ENCODE measurements around the gene KCNIP1. TPM values are rescaled to one million over a fixed set of nuclear protein-coding genes. Genes with fewer than 3 reads are reported as not detected.

Gene KCNIP1
- total RNA-seq, 4 donors from 2014 or later = 4.8 to 9.2 (median 7.3) TPM; not detected in 1

DNA sequence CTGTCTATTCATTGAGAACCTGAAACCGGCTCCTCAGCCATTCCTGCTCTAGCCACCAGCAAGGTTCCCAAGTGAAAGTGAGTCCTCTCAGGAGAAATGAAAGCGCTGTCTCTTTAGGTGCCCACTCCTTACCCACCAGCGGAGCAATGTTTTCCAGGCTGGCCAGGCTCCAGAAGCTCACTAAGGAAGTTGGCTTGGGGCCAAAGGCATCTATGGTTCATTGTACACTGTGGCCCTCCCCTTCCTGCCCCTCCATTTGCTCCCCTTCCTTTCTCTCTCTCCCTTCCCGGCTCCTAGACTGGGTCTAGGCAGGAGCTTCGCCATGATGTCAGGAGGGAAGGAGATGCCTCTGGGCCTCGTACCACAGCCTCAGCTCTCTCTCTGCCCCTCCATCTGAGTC, 278.6 kb downstream of the KCNIP1 start:
- TF ChIP-seq, protein P1, sequence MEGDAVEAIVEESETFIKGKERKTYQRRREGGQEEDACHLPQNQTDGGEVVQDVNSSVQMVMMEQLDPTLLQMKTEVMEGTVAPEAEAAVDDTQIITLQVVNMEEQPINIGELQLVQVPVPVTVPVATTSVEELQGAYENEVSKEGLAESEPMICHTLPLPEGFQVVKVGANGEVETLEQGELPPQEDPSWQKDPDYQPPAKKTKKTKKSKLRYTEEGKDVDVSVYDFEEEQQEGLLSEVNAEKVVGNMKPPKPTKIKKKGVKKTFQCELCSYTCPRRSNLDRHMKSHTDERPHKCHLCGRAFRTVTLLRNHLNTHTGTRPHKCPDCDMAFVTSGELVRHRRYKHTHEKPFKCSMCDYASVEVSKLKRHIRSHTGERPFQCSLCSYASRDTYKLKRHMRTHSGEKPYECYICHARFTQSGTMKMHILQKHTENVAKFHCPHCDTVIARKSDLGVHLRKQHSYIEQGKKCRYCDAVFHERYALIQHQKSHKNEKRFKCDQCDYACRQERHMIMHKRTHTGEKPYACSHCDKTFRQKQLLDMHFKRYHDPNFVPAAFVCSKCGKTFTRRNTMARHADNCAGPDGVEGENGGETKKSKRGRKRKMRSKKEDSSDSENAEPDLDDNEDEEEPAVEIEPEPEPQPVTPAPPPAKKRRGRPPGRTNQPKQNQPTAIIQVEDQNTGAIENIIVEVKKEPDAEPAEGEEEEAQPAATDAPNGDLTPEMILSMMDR (IDR thresholded peaks at IDR 0.05) = no peak
- no peak for TF ChIP-seq POLR2A (IDR thresholded peaks at IDR 0.05)
- TF ChIP-seq EP300 (IDR thresholded peaks at IDR 0.05) = no peak
- no peaks in the 10 kb centered on the region for H3K27me3 ChIP-seq
- no peaks in the 10 kb centered on the region for H3K9me3 ChIP-seq
- no peak overlapping the region for H3K27ac ChIP-seq
- DNase-seq (ENCODE audit: low spot score in 2 of 2) = peak in 1 of 2 donors; percentile 10
- H3K36me3 ChIP-seq = no peaks in the 10 kb centered on the region
- peaks cover 0 to 9% (median 0%) of the 10 kb centered on the region in 4 donors for H3K4me1 ChIP-seq
- H3K4me3 ChIP-seq = no peak overlapping the region
- 49 to 54% methylated on average over 6 of the region's 6 CpGs for WGBS, 2 donors

DNA sequence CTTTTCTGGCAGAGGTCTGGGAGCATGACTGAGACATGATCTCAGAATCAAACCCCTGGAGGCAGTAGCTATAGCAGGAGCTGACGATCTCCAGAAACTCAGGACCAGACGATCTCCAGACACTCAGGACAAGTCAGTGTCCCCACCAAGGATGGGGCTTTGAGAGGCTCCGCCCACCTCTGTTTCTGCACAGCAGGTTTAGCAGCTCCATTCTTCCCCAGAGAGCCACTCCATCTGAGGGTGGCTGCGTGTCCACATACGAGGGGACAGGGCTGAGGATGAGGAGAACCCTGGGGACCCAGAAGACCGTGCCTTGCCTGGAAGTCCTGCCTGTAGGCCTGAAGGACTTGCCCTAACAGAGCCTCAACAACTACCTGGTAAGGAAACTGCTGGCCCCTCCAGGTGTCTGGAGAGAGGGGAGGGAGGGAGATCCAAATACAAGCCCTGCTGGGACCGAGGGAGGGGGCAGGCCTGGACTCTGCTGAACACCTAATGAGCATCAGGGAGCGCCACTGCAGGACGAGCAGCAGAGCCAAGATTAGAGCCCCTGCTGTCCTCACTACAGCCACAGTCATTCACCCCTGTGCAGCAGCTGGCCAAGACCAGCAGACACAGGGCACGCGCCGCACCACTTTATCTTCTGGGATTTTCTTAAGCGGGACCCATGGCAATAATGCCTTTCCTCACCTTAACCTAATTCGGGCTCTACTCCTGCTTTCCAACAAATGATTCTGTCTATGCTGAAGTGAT, 279.9 kb downstream of the KCNIP1 start, which contains the start of gene GABRP:
Gene GABRP, plus strand, starts transcription at position 228 of the 750 bp plus-strand sequence. CDS start 4,891 bp downstream, outside the sequence.
- no peaks in the 10 kb centered on the region for H3K9me3 ChIP-seq
- H3K36me3 ChIP-seq = no peaks in the 10 kb centered on the region
- no peak for TF ChIP-seq POLR2A (IDR thresholded peaks at IDR 0.05)
- TF ChIP-seq EP300 (IDR thresholded peaks at IDR 0.05) = no peak
- TF ChIP-seq, protein P1 (IDR thresholded peaks at IDR 0.05) = no peak
- no peak within 1 kb of the TSS for H3K27ac ChIP-seq
- H3K27me3 ChIP-seq = no peaks in the 10 kb centered on the region
- no peak for DNase-seq (ENCODE audit: low spot score in 2 of 2)
- H3K4me1 ChIP-seq = peaks cover 0 to 9% (median 0%) of the 10 kb centered on the region in 4 donors
- 92 to 95% methylated on average over 13 of the region's 14 CpGs for WGBS, 2 donors
- H3K4me3 ChIP-seq = no peak within 1 kb of the TSS

- WGBS, 2 donors = 68 to 69% methylated on average over 3 of the region's 3 CpGs
- no peak overlapping the region for H3K4me3 ChIP-seq
Observed at GRCh38 chr5:170785416-170785815, 281.6 kb downstream of the KCNIP1 start.

More at GRCh38 chr5:170785416-170785815, 281.6 kb downstream of the KCNIP1 start:
- DNase-seq (ENCODE audit: low spot score in 2 of 2) = no peak
- Histone ChIP-seq H3K9me3 (no peaks in the 10 kb centered on the region), H3K27me3 (no peaks in the 10 kb centered on the region), H3K27ac (no peak overlapping the region), H3K36me3 (no peaks in the 10 kb centered on the region), H3K4me1 (peaks cover 0 to 9% (median 0%) of the 10 kb centered on the region in 4 donors)
- TF ChIP-seq, protein P1 (IDR thresholded peaks at IDR 0.05) = no peak
- TF ChIP-seq EP300 (IDR thresholded peaks at IDR 0.05) (no peak), POLR2A (IDR thresholded peaks at IDR 0.05) (no peak)

Other genes starting within 250 kb of the KCNIP1 start
- 10 to 100 TPM; 27.5 to 53.8 (median 47.3) TPM for gene LCP2, start 206.2 kb upstream of the KCNIP1 start, total RNA-seq
- gene KCNMB1, start 114.7 kb upstream of the KCNIP1 start, total RNA-seq = 1 to 10 TPM in 3 of 4 donors, under 1 TPM in 1; 0.22 to 1.8 (median 1.1) TPM

Data from tibial nerve (tissue), 4 donors.